ENCODE results near the gene PLEKHH1.
"Not testable (repeated sequence)": the region's sequence is repeated elsewhere in the genome, so short reads cannot be mapped to it uniquely, and the experiment has no call there.

The PLEKHH1 gene

GRCh38 chr14:67533754-67534085 is 630 bp downstream of the PLEKHH1 start:
- DNase-seq = no peak

GRCh38 chr14:67536087-67536486 is 3.0 kb downstream of the PLEKHH1 start:
- no peak for DNase-seq

- no peak for DNase-seq
These were observed 4.6 kb downstream of the PLEKHH1 start for GRCh38 chr14:67537736-67538135.

- no peak for DNase-seq
These were observed 5.4 kb downstream of the PLEKHH1 start for GRCh38 chr14:67538501-67538900.

GRCh38 chr14:67539116-67539515 is 6.0 kb downstream of the PLEKHH1 start:
- DNase-seq = no peak

- no peak for DNase-seq
These were observed 8.6 kb downstream of the PLEKHH1 start for GRCh38 chr14:67541448-67542387.

GRCh38 chr14:67542620-67543019 is 9.5 kb downstream of the PLEKHH1 start:
- not testable (repeated sequence) for DNase-seq

GRCh38 chr14:67544590-67544989 is 11.5 kb downstream of the PLEKHH1 start:
- no peak for DNase-seq

GRCh38 chr14:67547224-67547780 is 14.2 kb downstream of the PLEKHH1 start:
- DNase-seq = no peak

- DNase-seq = no peak
These were observed 16.6 kb downstream of the PLEKHH1 start for GRCh38 chr14:67549734-67550133.

- DNase-seq = no peak
These were observed 18.0 kb downstream of the PLEKHH1 start for GRCh38 chr14:67551123-67551522.

GRCh38 chr14:67551940-67552339 is 18.9 kb downstream of the PLEKHH1 start:
- DNase-seq = no peak

- no peak for DNase-seq
These were observed 20.5 kb downstream of the PLEKHH1 start for GRCh38 chr14:67553547-67553946.

GRCh38 chr14:67554341-67554740 is 21.3 kb downstream of the PLEKHH1 start:
- no peak for DNase-seq

GRCh38 chr14:67555518-67556090 is 22.5 kb downstream of the PLEKHH1 start:
- no peak for DNase-seq

- no peak for DNase-seq
These were observed 23.6 kb downstream of the PLEKHH1 start for GRCh38 chr14:67556671-67557070.

GRCh38 chr14:67557118-67557517 is 24.0 kb downstream of the PLEKHH1 start:
- DNase-seq = peak; percentile 9

- DNase-seq = no peak
These were observed 24.6 kb downstream of the PLEKHH1 start for GRCh38 chr14:67557656-67558055.

GRCh38 chr14:67559639-67560038 is 26.5 kb downstream of the PLEKHH1 start:
- no peak for DNase-seq

- DNase-seq = no peak
These were observed 29.1 kb downstream of the PLEKHH1 start for GRCh38 chr14:67562025-67562775.

GRCh38 chr14:67562776-67563150 is 29.7 kb downstream of the PLEKHH1 start:
- DNase-seq = no peak

- no peak for DNase-seq
These were observed 31.1 kb downstream of the PLEKHH1 start for GRCh38 chr14:67564236-67564635.

- DNase-seq = no peak
These were observed 33.8 kb downstream of the PLEKHH1 start for GRCh38 chr14:67566908-67567307.

Data from fibroblast of skin of scalp (primary cell).